SK-N-SH (cell line): ENCODE measurements around the gene RBL1. TPM values are rescaled to one million over a fixed set of nuclear protein-coding genes. Genes with fewer than 3 reads are reported as not detected.

ENCODE experiments used
- CTCF ChIA-PET: fragments of 300-600, 350-600 bp; formaldehyde crosslinking; extraction: SDS; loops from one replicate; lab custom pipeline; 2021; lab: Yijun Ruan, JAX
- POLR2A ChIA-PET: fragments of 350-600 bp; sonication (Branson Sonifier 250); formaldehyde crosslinking; extraction: SDS; loops from one replicate; lab custom pipeline; 2020; ENCODE audit warnings: antibody characterized with exemption, inconsistent platforms; lab: Yijun Ruan, JAX
- DNase-seq: peaks from one replicate; pipeline ENCODE4 v3.0.0; 2012
- H2AFZ ChIP-seq: fragments of 200-600 bp; sonication (generic); 2 replicates; pipeline ENCODE4 v1.8.1; 2016; ENCODE audit warnings: antibody characterized with exemption, mild to moderate bottlenecking, low read depth
- H3F3A ChIP-seq: fragments of 200-600 bp; sonication (generic); replicated peaks from 2 replicates; pipeline ENCODE3; 2016; ENCODE audit warnings: antibody characterized with exemption, mild to moderate bottlenecking; ENCODE audit not compliant: insufficient read depth
- H3K27ac ChIP-seq, 2 experiments: fragments of 200-500 bp in 1 of 2; fragments of 200-600 bp in 1 of 2; sonication (Bioruptor generic) in 1 of 2; sonication (generic), shearing (Covaris generic) in 1 of 2; 2 replicates each; pipeline versions ENCODE4 v1.5.1 to v1.6.1; 2014 to 2016; ENCODE audit warnings: low read depth in 2 of 2, inconsistent platforms in 1 of 2, low read length in 1 of 2, mild to moderate bottlenecking in 1 of 2, mixed read lengths in 1 of 2
- H3K27me3 ChIP-seq: fragments of 200-600 bp; sonication (generic), shearing (Covaris generic); 2 replicates; pipeline ENCODE4 v1.6.1; 2016; ENCODE audit warnings: mixed run types; ENCODE audit not compliant: insufficient read depth
- H3K36me3 ChIP-seq, 2 experiments: fragments of 200-500 bp in 1 of 2; fragments of 200-600 bp in 1 of 2; sonication (Bioruptor generic) in 1 of 2; sonication (generic) in 1 of 2; replicated peaks in 1 of 2; 2 replicates each; pipeline versions ENCODE3 to v1.5.1; 2014 to 2016; ENCODE audit warnings: low read length in 1 of 2, mild to moderate bottlenecking in 1 of 2; ENCODE audit not compliant: insufficient read depth in 2 of 2, control insufficient read depth in 1 of 2
- H3K4me1 ChIP-seq, 2 experiments: fragments of 200-500 bp in 1 of 2; fragments of 200-600 bp in 1 of 2; sonication (Bioruptor generic) in 1 of 2; sonication (generic), shearing (Covaris generic) in 1 of 2; 2 replicates each; pipeline versions ENCODE4 v1.5.1 to v1.6.1; 2014 to 2016; ENCODE audit warnings: low read depth in 1 of 2, low read length in 1 of 2, mixed run types in 1 of 2; ENCODE audit not compliant: insufficient read depth in 2 of 2, control insufficient read depth in 1 of 2
- H3K4me2 ChIP-seq: fragments of 200-600 bp; sonication (generic), shearing (Covaris generic); 2 replicates; pipeline ENCODE4 v1.6.1; 2017; ENCODE audit warnings: mixed run types
- H3K4me3 ChIP-seq, 2 experiments: fragments of 200-500 bp in 1 of 2; fragments of 200-600 bp in 1 of 2; sonication (Bioruptor generic) in 1 of 2; sonication (generic), shearing (Covaris generic) in 1 of 2; 2 replicates each; pipeline versions ENCODE4 v1.5.1 to v1.8.1; 2014 to 2016; ENCODE audit warnings: low read depth in 2 of 2, inconsistent platforms in 1 of 2, low read length in 1 of 2, mild to moderate bottlenecking in 1 of 2, mixed read lengths in 1 of 2, moderate library complexity in 1 of 2
- H3K79me2 ChIP-seq: fragments of 200-600 bp; sonication (generic); 2 replicates; pipeline ENCODE4 v1.8.1; 2017; ENCODE audit warnings: mild to moderate bottlenecking; ENCODE audit not compliant: insufficient read depth
- H3K9ac ChIP-seq: fragments of 200-600 bp; sonication (generic); 2 replicates; pipeline ENCODE4 v1.6.1; 2017; ENCODE audit warnings: mixed run types
- H3K9me2 ChIP-seq: fragments of 200-600 bp; sonication (generic); 2 replicates; pipeline ENCODE4 v1.6.1; 2017; ENCODE audit warnings: mixed run types
- H3K9me3 ChIP-seq: fragments of 200-600 bp; sonication (generic); 2 replicates; pipeline ENCODE4 v1.6.1; 2017; ENCODE audit warnings: mixed run types, mild to moderate bottlenecking, moderate library complexity
- H4K20me1 ChIP-seq: fragments of 200-600 bp; sonication (generic); 2 replicates; pipeline ENCODE4 v1.6.1; 2017; ENCODE audit warnings: mild to moderate bottlenecking, mixed run types; ENCODE audit not compliant: insufficient read depth
- CHD2 ChIP-seq: fragments of 150-350 bp; IDR thresholded peaks from 2 replicates; pipeline ENCODE4 v1.6.1; 2018; ENCODE audit warnings: low read length; ENCODE audit not compliant: partially characterized antibody
- CTCF ChIP-seq: fragments of 200-600 bp; sonication (generic); IDR thresholded peaks from 2 replicates; pipeline ENCODE4 v1.6.1; 2017; ENCODE audit warnings: antibody characterized with exemption, mild to moderate bottlenecking, moderate library complexity
- ELF1 ChIP-seq: IDR thresholded peaks from 2 replicates; pipeline ENCODE4 v1.4.0; 2012
- EZH2phosphoT487 ChIP-seq: fragments of 200-600 bp; sonication (generic); IDR thresholded peaks from 2 replicates; pipeline ENCODE4 v1.6.1; 2017; ENCODE audit warnings: low read depth, mixed run types, mild to moderate bottlenecking, antibody characterized with exemption, moderate library complexity, borderline replicate concordance
- FOXM1 ChIP-seq: IDR thresholded peaks from 2 replicates; pipeline ENCODE4 v1.4.0; 2012; ENCODE audit warnings: low read depth, mild to moderate bottlenecking
- GABPA ChIP-seq: IDR thresholded peaks from 2 replicates; pipeline ENCODE4 v1.4.0; 2012; ENCODE audit warnings: low read depth, mild to moderate bottlenecking
- GATA2 ChIP-seq: sonication (generic); formaldehyde crosslinking; IDR thresholded peaks from 2 replicates; pipeline ENCODE4 v1.5.0; 2020; ENCODE audit warnings: mild to moderate bottlenecking, missing genetic modification reagents
- IRF3 ChIP-seq: fragments of 150-350 bp; IDR thresholded peaks from 2 replicates; pipeline ENCODE4 v1.6.1; 2016; ENCODE audit warnings: mild to moderate bottlenecking, low read depth, low read length
- MXI1 ChIP-seq: IDR thresholded peaks from 2 replicates; pipeline ENCODE4 v1.6.1; 2012; ENCODE audit warnings: mild to moderate bottlenecking, low read depth, low read length, improper control_type of control experiment
- NFIC ChIP-seq: IDR thresholded peaks from 2 replicates; pipeline ENCODE4 v1.4.0; 2012; ENCODE audit warnings: borderline replicate concordance
- NRF1 ChIP-seq: IDR thresholded peaks from 2 replicates; pipeline ENCODE4 v1.6.1; 2012; ENCODE audit warnings: low read depth, mild to moderate bottlenecking, low read length
- PBX3 ChIP-seq: IDR thresholded peaks from 2 replicates; pipeline ENCODE4; 2012
- RAD21 ChIP-seq: IDR thresholded peaks from 2 replicates; pipeline ENCODE4 v1.6.1; 2012; ENCODE audit warnings: mild to moderate bottlenecking, low read length
- REST ChIP-seq: IDR thresholded peaks from 2 replicates; pipeline ENCODE4 v1.6.1; 2012; ENCODE audit warnings: mild to moderate bottlenecking, low read depth, low read length, moderate library complexity
- RXRA ChIP-seq: IDR thresholded peaks from 2 replicates; pipeline ENCODE4 v1.4.0; 2012; ENCODE audit warnings: low read depth, mild to moderate bottlenecking, borderline replicate concordance
- SIN3A ChIP-seq: IDR thresholded peaks from 2 replicates; pipeline ENCODE4 v1.6.1; 2012; ENCODE audit warnings: low read depth, mild to moderate bottlenecking, low read length, moderate library complexity, borderline replicate concordance
- SMC3 ChIP-seq: IDR thresholded peaks from 2 replicates; pipeline ENCODE4 v1.6.1; 2012; ENCODE audit warnings: low read depth, low read length, improper control_type of control experiment
- USF1 ChIP-seq: IDR thresholded peaks from 2 replicates; pipeline ENCODE4 v1.4.0; 2012; ENCODE audit warnings: low read depth, borderline replicate concordance
- USF2 ChIP-seq: fragments of 150-350 bp; IDR thresholded peaks from 2 replicates; pipeline ENCODE4 v1.6.1; 2017; ENCODE audit warnings: antibody characterized with exemption, low read length, low read depth, borderline replicate concordance
- ZBTB33 ChIP-seq: IDR thresholded peaks from 2 replicates; pipeline ENCODE4 v1.4.0; 2012; ENCODE audit warnings: low read depth, borderline replicate concordance
- WGBS: methylation state at CpG from one replicate; pipeline ENCODE4 v1.1.6; 2017; ENCODE audit warnings: low lambda C conversion rate; 5-methylcytosine and 5-hydroxymethylcytosine counted together
- polyA plus RNA-seq, 3 experiments: library from polyadenylated mRNA; depleted of rRNA; stranded (reverse); fragments of >200 nt; gene quantifications; 2 replicates each; pipeline ENCODE4 v1.2.3, GENCODE V29; 2012

The RBL1 gene
- polyA plus RNA-seq, 1 of the 3 experiments (the other 2 are of a cell fraction), result 2.5 TPM

- peaks cover 0 to 3% of the 10 kb centered on the region in 2 experiments for H3K36me3 ChIP-seq
- H3K4me1 ChIP-seq, result no peaks in the 10 kb centered on the region
- H3F3A ChIP-seq, result no peaks in the 10 kb centered on the region
- TF ChIP-seq GATA2 (CRISPR knock-in tag), result no peak
- TF ChIP-seq CTCF, result no peak
- TF ChIP-seq IRF3, result no peak
- no peak for TF ChIP-seq GABPA
- TF ChIP-seq SIN3A, result no peak
- no peak for TF ChIP-seq RXRA
- no peak for TF ChIP-seq REST
- TF ChIP-seq SMC3, result no peak
- no peak for TF ChIP-seq MXI1
- no peak for TF ChIP-seq ZBTB33
- TF ChIP-seq NFIC, result no peak
- no peak for TF ChIP-seq ELF1
- TF ChIP-seq PBX3, result no peak
- TF ChIP-seq FOXM1, result no peak
- no peak for TF ChIP-seq CHD2
- TF ChIP-seq RAD21, result no peak
- TF ChIP-seq USF2, result no peak
- TF ChIP-seq EZH2phosphoT487, result no peak
- no peak for TF ChIP-seq USF1
- no peak for TF ChIP-seq NRF1
- TF ChIP-seq, all 33 proteins: peak for 0
- Histone ChIP-seq H3K9me2 (no peaks in the 10 kb centered on the region), H3K9me3 (peaks cover 6% of the 10 kb centered on the region), H2AFZ (peak overlapping the region; percentile 74; the same call in 1 of the 2 replicates), H3K4me3 (no peak overlapping the region), H4K20me1 (no peaks in the 10 kb centered on the region), H3K4me2 (no peak overlapping the region), H3K27ac (no peak overlapping the region), H3K79me2 (no peaks in the 10 kb centered on the region), H3K9ac (no peak overlapping the region), H3K27me3 (no peaks in the 10 kb centered on the region)
- CTCF ChIA-PET, result interaction anchor here (0.7 kb wide), 1 partner anchor 9 kb away, joined by 3 read pairs; no protein-coding TSS in a partner anchor
- WGBS, result 98% methylated on average over 3 of the region's 3 CpGs
- POLR2A ChIA-PET, result no interaction called here
- DNase-seq, result no peak
These were observed 107.3 kb downstream of the RBL1 start for GRCh38 chr20:36988494-36988966.
